Measurements from ENCODE around the gene ANKRD33. TPM values are rescaled to one million over a fixed set of nuclear protein-coding genes. Genes with fewer than 3 reads are reported as not detected.
A peak's percentile ranks its signal among the peaks of the same experiment; 100 is the strongest.

ANKRD33 gene
- total RNA-seq, 1 donor from 2014 or later: not detected

DNA sequence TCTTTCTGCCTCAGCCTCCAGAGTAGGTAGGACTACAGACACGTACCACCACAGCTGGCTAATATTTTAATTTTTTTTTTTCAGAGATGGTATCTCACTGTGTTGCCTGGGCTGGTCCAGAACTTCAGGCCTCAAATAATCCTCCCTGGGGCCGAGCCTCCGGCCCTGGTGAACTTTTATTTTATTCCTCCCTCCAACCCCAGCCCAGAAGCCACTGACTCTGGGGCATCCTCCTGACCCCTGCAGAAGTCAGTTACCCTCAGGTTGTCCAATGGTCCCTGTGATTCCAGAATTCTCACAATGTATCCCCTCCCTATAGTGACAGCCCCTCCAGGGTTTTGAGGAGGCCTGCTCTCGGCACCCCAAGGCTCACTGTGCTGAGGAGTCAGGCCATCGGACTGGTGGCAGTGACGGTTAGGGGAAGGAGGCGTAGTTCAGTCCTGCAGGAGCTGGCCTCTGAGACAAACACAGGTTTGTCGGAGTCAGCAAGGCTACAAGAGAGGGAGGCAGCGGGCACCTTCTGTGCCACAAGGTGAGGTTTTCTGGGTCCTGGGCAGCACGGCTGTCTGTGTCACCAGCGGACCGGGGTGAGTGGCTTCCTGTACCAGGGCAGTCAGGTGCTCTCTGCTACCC, 20.0 kb upstream of the ANKRD33 start:
- H3K4me3 Mint-ChIP-seq (ENCODE audit: unreplicated experiment): peak overlapping the region; percentile 57
- FAIRE-seq (no peak), DNase-seq (ENCODE audit: low read depth) (no peak)
- no peak overlapping the region for H2AFZ ChIP-seq (ENCODE audit: low read depth, low read length)
- no peak overlapping the region for H3K27ac Mint-ChIP-seq (ENCODE audit: unreplicated experiment)
- peaks cover 23% of the 10 kb centered on the region for H3K4me1 Mint-ChIP-seq (ENCODE audit: low read depth, unreplicated experiment)
- H4K20me1 ChIP-seq (ENCODE audit: insufficient read depth, low read length): no peaks in the 10 kb centered on the region
- H3K36me3 ChIP-seq (ENCODE audit: insufficient read depth, low read length): no peaks in the 10 kb centered on the region
- no peak overlapping the region for H3K4me3 ChIP-seq (ENCODE audit: insufficient read depth, low read depth, low read length)
- TF ChIP-seq EZH2 (IDR thresholded peaks at IDR 0.05; ENCODE audit: insufficient read depth, low read length): no peak
- TF ChIP-seq, protein P1, sequence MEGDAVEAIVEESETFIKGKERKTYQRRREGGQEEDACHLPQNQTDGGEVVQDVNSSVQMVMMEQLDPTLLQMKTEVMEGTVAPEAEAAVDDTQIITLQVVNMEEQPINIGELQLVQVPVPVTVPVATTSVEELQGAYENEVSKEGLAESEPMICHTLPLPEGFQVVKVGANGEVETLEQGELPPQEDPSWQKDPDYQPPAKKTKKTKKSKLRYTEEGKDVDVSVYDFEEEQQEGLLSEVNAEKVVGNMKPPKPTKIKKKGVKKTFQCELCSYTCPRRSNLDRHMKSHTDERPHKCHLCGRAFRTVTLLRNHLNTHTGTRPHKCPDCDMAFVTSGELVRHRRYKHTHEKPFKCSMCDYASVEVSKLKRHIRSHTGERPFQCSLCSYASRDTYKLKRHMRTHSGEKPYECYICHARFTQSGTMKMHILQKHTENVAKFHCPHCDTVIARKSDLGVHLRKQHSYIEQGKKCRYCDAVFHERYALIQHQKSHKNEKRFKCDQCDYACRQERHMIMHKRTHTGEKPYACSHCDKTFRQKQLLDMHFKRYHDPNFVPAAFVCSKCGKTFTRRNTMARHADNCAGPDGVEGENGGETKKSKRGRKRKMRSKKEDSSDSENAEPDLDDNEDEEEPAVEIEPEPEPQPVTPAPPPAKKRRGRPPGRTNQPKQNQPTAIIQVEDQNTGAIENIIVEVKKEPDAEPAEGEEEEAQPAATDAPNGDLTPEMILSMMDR (IDR thresholded peaks at IDR 0.05; ENCODE audit: insufficient read depth, low read depth, low read length): no peak
- H3K4me2 ChIP-seq (ENCODE audit: low read length): no peak overlapping the region
- no peak overlapping the region for H3K9ac ChIP-seq (ENCODE audit: low read length)
- no peaks in the 10 kb centered on the region for H3K9me3 ChIP-seq (ENCODE audit: insufficient read depth, low read depth, low read length)
- no peak overlapping the region for H3K27ac ChIP-seq (ENCODE audit: low read depth, low read length)
- H3K9me3 Mint-ChIP-seq (ENCODE audit: unreplicated experiment): no peaks in the 10 kb centered on the region
- peaks cover 4% of the 10 kb centered on the region for H3K27me3 ChIP-seq (ENCODE audit: insufficient read depth, low read length)
- no peaks in the 10 kb centered on the region for H3K79me2 ChIP-seq (ENCODE audit: insufficient read depth, low read length)
- peaks cover 26% of the 10 kb centered on the region for H3K4me1 ChIP-seq (ENCODE audit: insufficient read depth, low read length)
- peaks cover 48% of the 10 kb centered on the region for H3K27me3 Mint-ChIP-seq (ENCODE audit: low read depth, unreplicated experiment)
- H3K36me3 Mint-ChIP-seq (ENCODE audit: low read depth, unreplicated experiment): no peaks in the 10 kb centered on the region

DNA sequence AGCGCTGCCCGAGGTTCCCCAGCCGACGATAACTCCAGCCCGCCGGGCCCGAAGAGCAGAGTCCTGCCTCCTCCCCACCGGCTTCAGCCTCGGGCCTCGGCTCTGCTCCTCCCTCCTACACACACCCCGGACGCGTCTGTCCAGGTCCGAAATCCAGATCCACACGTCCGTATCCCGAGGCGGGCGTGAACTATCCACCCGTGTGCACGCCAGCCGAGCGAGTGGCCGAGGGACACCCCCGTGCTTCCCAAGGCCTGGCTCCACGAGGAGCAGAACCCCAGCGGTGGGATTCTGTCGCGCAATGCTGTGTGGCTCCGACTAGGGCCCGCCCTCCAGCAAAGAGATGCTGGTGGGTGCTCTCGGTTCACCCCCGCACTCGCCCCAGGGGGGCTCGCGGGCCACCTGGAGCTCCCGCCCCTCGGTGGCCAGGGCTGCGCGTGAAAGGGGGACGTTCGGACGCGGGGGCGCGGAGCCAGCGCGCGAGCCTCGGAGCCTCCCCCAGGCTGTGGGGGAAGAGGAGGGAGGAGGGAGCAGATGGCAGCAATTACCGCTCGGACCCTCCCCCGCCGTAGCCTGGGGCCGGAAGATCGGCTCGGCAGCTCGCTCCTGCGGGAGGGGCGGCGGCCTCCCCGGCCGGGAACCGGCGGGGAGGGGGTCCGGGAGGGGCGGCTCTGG, 18.9 kb upstream of the ANKRD33 start:
- H4K20me1 ChIP-seq (ENCODE audit: insufficient read depth, low read length): no peaks in the 10 kb centered on the region
- Mint-ChIP-seq H3K4me1 (ENCODE audit: low read depth, unreplicated experiment) (peaks cover 17% of the 10 kb centered on the region), H3K27me3 (ENCODE audit: low read depth, unreplicated experiment) (peaks cover 48% of the 10 kb centered on the region), H3K36me3 (ENCODE audit: low read depth, unreplicated experiment) (no peaks in the 10 kb centered on the region), H3K9me3 (ENCODE audit: unreplicated experiment) (no peaks in the 10 kb centered on the region), H3K4me3 (ENCODE audit: unreplicated experiment) (peak overlapping the region; percentile 57), H3K27ac (ENCODE audit: unreplicated experiment) (no peak overlapping the region)
- no peaks in the 10 kb centered on the region for H3K9me3 ChIP-seq (ENCODE audit: insufficient read depth, low read depth, low read length)
- no peaks in the 10 kb centered on the region for H3K36me3 ChIP-seq (ENCODE audit: insufficient read depth, low read length)
- H2AFZ ChIP-seq (ENCODE audit: low read depth, low read length): peak overlapping the region; percentile 88
- peaks cover 4% of the 10 kb centered on the region for H3K27me3 ChIP-seq (ENCODE audit: insufficient read depth, low read length)
- peak overlapping the region; percentile 61 for H3K4me3 ChIP-seq (ENCODE audit: insufficient read depth, low read depth, low read length)
- no peaks in the 10 kb centered on the region for H3K79me2 ChIP-seq (ENCODE audit: insufficient read depth, low read length)
- FAIRE-seq (no peak), DNase-seq (ENCODE audit: low read depth) (no peak)
- H3K27ac ChIP-seq (ENCODE audit: low read depth, low read length): no peak overlapping the region
- TF ChIP-seq, protein P1 (IDR thresholded peaks at IDR 0.05; ENCODE audit: insufficient read depth, low read depth, low read length): no peak
- no peak for TF ChIP-seq EZH2 (IDR thresholded peaks at IDR 0.05; ENCODE audit: insufficient read depth, low read length)
- peak overlapping the region; percentile 96 for H3K4me2 ChIP-seq (ENCODE audit: low read length)
- H3K9ac ChIP-seq (ENCODE audit: low read length): peak overlapping the region; percentile 71
- H3K4me1 ChIP-seq (ENCODE audit: insufficient read depth, low read length): peaks cover 19% of the 10 kb centered on the region

DNA sequence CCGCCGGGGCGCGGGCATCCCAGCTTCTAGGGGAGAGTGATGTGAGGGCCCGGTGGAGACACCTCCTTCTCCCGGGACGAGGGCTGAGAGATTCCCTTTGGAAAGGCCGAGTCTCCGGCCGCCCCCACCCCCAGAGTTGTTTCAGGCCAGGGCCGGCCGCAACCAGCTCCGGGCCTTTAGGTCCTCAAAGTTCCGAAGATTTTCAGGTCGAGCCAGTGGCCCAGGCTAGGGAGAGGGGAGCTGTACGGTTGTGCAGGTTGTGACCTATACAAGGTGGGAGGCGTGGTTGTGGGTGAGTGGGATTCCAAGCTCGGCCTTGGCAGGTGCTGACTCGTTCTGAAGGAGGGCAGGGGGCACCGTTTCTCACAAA, 18.4 kb upstream of the ANKRD33 start:
- TF ChIP-seq, protein P1 (IDR thresholded peaks at IDR 0.05; ENCODE audit: insufficient read depth, low read depth, low read length): no peak
- no peak for TF ChIP-seq EZH2 (IDR thresholded peaks at IDR 0.05; ENCODE audit: insufficient read depth, low read length)
- peak overlapping the region; percentile 71 for H3K9ac ChIP-seq (ENCODE audit: low read length)
- peak overlapping the region; percentile 61 for H3K4me3 ChIP-seq (ENCODE audit: insufficient read depth, low read depth, low read length)
- no peaks in the 10 kb centered on the region for H3K79me2 ChIP-seq (ENCODE audit: insufficient read depth, low read length)
- Mint-ChIP-seq H3K4me1 (ENCODE audit: low read depth, unreplicated experiment) (peaks cover 16% of the 10 kb centered on the region), H3K27me3 (ENCODE audit: low read depth, unreplicated experiment) (peaks cover 52% of the 10 kb centered on the region), H3K27ac (ENCODE audit: unreplicated experiment) (no peak overlapping the region), H3K9me3 (ENCODE audit: unreplicated experiment) (no peaks in the 10 kb centered on the region), H3K36me3 (ENCODE audit: low read depth, unreplicated experiment) (no peaks in the 10 kb centered on the region), H3K4me3 (ENCODE audit: unreplicated experiment) (peak overlapping the region; percentile 45)
- H4K20me1 ChIP-seq (ENCODE audit: insufficient read depth, low read length): no peaks in the 10 kb centered on the region
- H2AFZ ChIP-seq (ENCODE audit: low read depth, low read length): peak overlapping the region; percentile 88
- DNase-seq (ENCODE audit: low read depth): no peak
- H3K36me3 ChIP-seq (ENCODE audit: insufficient read depth, low read length): no peaks in the 10 kb centered on the region
- peaks cover 20% of the 10 kb centered on the region for H3K4me1 ChIP-seq (ENCODE audit: insufficient read depth, low read length)
- peak overlapping the region; percentile 96 for H3K4me2 ChIP-seq (ENCODE audit: low read length)
- no peak overlapping the region for H3K27ac ChIP-seq (ENCODE audit: low read depth, low read length)
- no peaks in the 10 kb centered on the region for H3K9me3 ChIP-seq (ENCODE audit: insufficient read depth, low read depth, low read length)
- H3K27me3 ChIP-seq (ENCODE audit: insufficient read depth, low read length): peaks cover 4% of the 10 kb centered on the region
- FAIRE-seq: no peak

Data from astrocyte (in vitro differentiated cells and primary cell).